Activated naive CD4-positive, alpha-beta T cell treated with anti-CD3 and anti-CD28 coated beads, Interleukin-2, amount 50 U/mL, for 16 hours (primary cell): ENCODE results near the gene PFKM.

Source experiments
- DNase-seq: peaks from one replicate; pipeline ENCODE4 v3.0.0-alpha.2; 2020

PFKM gene

DNA sequence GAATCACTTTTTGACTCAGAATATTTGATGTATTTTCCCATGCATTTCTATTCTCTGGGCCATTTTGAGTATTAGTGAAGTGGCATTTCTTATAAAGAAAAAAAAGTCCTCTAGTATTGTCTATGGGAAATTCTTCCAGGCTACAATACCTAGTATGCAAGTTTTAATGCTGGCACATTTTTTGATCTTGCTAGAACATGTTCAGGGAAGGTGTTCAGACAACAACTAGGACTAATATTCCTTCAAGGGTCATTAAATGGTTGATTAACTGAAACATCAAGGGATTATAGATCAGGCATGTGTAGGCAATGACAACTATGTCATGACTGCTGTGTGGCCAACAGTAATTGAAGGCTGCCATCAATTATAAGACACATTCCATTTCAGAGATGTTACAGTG lies 71.9 kb downstream of the PFKM start:
- no peak for DNase-seq

GRCh38 chr12:48192861-48193260 lies 73.7 kb downstream of the PFKM start:
- no peak for DNase-seq

- no peak for DNase-seq
These were observed 74.5 kb downstream of the PFKM start for GRCh38 chr12:48193623-48194022.

DNA sequence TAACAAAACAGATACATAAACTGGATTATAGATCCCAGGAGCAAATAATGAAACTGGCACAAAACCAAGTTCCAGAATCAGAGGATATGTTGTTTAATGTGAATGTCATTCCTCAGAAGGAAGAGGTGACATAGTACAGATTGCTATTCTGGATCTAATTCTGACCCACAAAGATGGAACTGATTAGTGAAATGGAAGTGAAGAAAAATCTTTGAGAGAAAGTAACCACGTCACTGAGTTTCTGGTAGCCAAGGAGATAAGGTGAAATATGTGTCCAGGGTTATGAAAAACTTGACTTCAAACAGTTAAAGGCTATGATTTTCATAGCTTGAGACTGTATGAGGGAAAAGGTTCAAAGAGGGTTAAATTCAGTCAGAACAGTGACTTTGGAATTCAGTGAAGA lies 75.6 kb downstream of the PFKM start:
- no peak for DNase-seq
